ENCODE data around the gene FOXN4.
"Not testable (repeated sequence)": the region's sequence is repeated elsewhere in the genome, so short reads cannot be mapped to it uniquely, and the experiment has no call there.

FOXN4 gene

GRCh38 chr12:109308534-109309380, at the start of gene FOXN4:
Gene FOXN4 (minus strand): TSS chr12:109309284. CDS start chr12:109308321, 963 bp downstream.
- DNase-seq: no peak

- DNase-seq: no peak
Measured at GRCh38 chr12:109358154-109358869, 49.2 kb upstream of the FOXN4 start.

GRCh38 chr12:109357032-109357431, 47.9 kb upstream of the FOXN4 start:
- DNase-seq: no peak

GRCh38 chr12:109356577-109356976, 47.5 kb upstream of the FOXN4 start:
- DNase-seq: no peak

- no peak for DNase-seq
Measured at GRCh38 chr12:109352184-109352583, 43.1 kb upstream of the FOXN4 start.

- DNase-seq: no peak
Measured at GRCh38 chr12:109347589-109347988, 38.5 kb upstream of the FOXN4 start, which contains the start of gene MYO1H. Gene MYO1H (plus strand): TSS chr12:109347900. CDS start chr12:109347961, 61 bp downstream.

GRCh38 chr12:109346920-109347319, 37.8 kb upstream of the FOXN4 start:
- no peak for DNase-seq

GRCh38 chr12:109345428-109345827, 36.3 kb upstream of the FOXN4 start:
- DNase-seq: no peak

GRCh38 chr12:109343677-109344076, 34.6 kb upstream of the FOXN4 start:
- DNase-seq: no peak

- DNase-seq: no peak
Measured at GRCh38 chr12:109336593-109336992, 27.5 kb upstream of the FOXN4 start.

GRCh38 chr12:109334887-109335286, 25.8 kb upstream of the FOXN4 start:
- no peak for DNase-seq

- no peak for DNase-seq
Measured at GRCh38 chr12:109331301-109331952, 22.3 kb upstream of the FOXN4 start.

- no peak for DNase-seq
Measured at GRCh38 chr12:109330282-109331230, 21.5 kb upstream of the FOXN4 start.

- DNase-seq: no peak
Measured at GRCh38 chr12:109329686-109330085, 20.6 kb upstream of the FOXN4 start.

GRCh38 chr12:109329003-109329402, 19.9 kb upstream of the FOXN4 start:
- no peak for DNase-seq

- DNase-seq: not testable (repeated sequence)
Measured at GRCh38 chr12:109321294-109321693, 12.2 kb upstream of the FOXN4 start.

- no peak for DNase-seq
Measured at GRCh38 chr12:109310247-109311125, 1.4 kb upstream of the FOXN4 start.

- no peak for DNase-seq
Measured at GRCh38 chr12:109309381-109310246, 530 bp upstream of the FOXN4 start.

GRCh38 chr12:109307051-109307450, 2.0 kb downstream of the FOXN4 start:
- no peak for DNase-seq

- no peak for DNase-seq
Measured at GRCh38 chr12:109305547-109305946, 3.5 kb downstream of the FOXN4 start.
